GM21529 (cell line): ENCODE measurements around the gene DNM2.

Source experiments
- ATAC-seq: cut with Tn5 transposase; IDR thresholded peaks from one replicate; pipeline ENCODE4 v1.9.1; 2021; ENCODE audit not compliant: unreplicated experiment

Gene DNM2

DNA sequence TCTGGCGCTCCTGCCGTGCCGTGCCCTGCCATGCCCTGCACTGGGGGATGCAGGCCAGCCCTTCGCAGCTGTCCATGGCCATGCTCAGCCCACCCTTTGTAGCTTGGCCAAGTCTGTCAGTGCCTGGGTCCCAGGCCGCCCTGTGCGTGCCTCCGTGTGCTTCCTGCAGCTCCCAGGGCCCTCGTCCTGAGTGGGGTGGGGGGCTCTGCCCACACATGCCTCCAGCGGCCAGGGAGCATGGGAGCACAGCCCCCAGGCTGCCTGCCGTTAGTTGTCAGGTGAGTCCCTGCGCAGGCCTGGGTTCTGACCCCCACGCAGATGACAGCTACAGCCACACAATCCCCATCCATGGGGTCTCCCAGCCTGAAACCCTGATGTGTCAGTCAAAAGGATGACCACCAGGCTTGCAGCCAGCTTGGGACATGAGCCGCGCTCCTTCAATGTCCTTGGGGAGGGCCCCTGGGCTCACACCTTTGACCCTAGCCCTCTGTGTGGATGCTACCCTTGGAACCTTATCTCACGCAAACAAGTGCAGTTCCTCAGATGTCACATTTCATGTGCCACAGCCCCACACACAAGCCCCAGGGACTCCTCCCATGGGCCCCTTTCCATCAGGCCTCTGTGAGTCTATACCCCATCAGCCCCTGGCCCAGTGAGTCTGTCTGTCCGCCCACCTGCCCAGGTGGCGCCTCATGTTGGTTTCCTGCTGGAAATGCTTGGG lies 93.7 kb downstream of the DNM2 start:
- ATAC-seq: no peak

- no peak for ATAC-seq
These were observed 94.3 kb downstream of the DNM2 start for GRCh38 chr19:10812196-10812595.

GRCh38 chr19:10812902-10813404 lies 95.1 kb downstream of the DNM2 start:
- ATAC-seq: no peak

DNA sequence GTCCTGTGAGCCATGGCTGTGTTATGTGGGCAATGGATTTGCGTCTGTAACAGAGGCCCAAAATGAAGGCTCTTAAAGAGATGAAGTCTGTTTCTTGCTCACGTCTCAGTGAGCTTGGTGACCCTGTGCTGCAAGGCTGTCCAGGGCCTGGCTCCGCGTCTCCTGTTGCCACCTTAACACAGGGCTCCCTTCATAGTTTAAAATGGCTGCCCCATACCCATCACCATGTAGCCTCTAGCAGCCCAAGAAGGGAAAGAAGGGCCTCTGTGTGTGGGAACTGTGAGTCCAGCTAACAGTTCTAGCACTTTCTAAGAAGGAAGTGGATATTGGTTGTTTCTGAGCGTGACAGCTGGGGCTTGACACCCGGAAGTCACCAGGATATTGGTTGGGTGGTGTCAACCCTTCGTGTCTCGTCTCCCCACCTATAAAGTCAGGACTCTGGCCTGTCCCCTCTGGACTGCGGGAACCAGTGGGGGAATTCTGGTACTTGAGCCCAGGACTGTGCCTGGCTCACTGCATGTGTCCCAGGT lies 97.2 kb downstream of the DNM2 start:
- no peak for ATAC-seq

- ATAC-seq: no peak
These were observed 98.2 kb downstream of the DNM2 start for GRCh38 chr19:10815969-10816644.

DNA sequence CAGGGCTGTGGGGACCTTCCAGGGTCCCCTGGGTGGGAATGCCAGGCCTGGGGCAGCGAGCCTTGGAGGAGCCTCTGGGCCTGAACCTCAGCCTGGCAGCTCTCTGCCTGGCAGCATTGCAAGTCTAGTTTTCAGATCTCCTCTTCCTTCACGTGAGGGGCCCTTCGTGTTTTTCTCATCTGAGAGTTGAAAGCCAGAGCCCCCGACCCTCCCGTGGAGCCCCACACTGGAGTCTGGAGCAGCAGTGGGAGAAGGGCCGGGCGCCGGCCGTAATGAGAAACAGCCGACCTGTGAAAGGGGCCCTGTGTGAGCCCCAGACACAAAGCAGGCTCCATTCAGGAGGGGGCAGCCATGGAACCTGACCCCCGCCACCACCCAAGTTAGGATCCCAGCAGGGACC lies 98.8 kb downstream of the DNM2 start:
- no peak for ATAC-seq

- no peak for ATAC-seq
These were observed 99.6 kb downstream of the DNM2 start for GRCh38 chr19:10817291-10818038.

- ATAC-seq: no peak
These were observed 100.6 kb downstream of the DNM2 start for GRCh38 chr19:10818301-10819123.

DNA sequence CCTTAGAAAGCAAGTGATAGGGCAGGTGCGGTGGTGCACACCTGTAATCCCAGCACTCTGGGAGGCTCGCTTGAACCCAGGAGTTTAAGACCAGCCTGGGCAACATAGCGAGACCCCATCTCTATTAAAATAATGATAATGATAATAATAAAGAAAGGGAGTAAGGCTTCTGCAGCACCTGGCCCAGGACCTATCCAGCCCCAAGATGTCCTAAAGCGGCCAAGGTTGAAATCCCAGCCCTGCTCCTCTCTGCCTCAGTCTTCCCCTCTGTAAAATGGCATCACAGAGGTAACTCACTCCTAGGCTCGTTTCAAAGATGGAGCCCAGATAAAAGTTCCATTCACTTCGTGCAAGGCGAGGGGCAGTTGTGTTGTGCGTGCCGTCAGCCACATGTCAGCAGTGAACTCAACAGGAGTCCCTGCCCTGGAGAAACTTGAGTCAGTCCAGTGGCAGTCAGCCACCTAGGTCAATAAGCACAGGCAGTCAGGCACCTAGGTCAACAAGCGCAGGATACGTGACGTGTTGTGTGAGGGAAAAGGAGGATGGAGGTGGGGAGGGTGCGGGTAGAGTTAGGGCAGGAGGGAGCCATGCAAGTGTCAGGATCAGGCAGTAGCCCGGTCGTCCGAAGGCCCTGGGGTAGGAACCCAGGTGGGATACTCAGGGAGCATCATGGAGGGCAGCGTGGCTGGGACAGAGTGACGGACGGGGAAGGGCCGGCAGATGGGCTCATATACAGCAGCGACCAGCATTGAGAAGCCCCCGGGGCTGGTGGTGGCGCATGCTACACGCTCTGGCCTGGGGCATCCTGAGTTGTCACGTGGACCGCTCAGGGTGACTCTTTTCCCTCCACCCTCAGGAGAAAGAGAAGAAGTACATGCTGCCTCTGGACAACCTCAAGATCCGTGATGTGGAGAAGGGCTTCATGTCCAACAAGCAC lies 101.5 kb downstream of the DNM2 start:
- no peak for ATAC-seq

- ATAC-seq: no peak
These were observed 102.3 kb downstream of the DNM2 start for GRCh38 chr19:10820173-10820572.

DNA sequence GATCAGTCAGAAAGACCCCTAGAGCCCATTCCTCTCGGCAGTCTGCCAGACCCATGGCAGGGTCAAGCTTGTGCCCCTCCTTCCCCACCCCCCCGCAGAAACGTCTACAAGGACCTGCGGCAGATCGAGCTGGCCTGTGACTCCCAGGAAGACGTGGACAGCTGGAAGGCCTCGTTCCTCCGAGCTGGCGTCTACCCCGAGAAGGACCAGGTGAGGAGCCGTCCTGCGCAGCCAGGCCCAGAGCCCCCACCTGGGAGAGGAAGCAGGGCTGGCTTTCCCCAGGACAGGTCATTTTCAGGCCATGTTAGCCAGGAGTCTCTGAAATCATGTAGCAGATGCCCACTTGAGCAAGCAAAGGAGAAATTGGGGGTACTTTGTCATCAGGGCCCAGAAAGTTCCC lies 105.8 kb downstream of the DNM2 start:
- ATAC-seq: no peak

GRCh38 chr19:10826231-10826630 lies 108.4 kb downstream of the DNM2 start:
- ATAC-seq: no peak

DNA sequence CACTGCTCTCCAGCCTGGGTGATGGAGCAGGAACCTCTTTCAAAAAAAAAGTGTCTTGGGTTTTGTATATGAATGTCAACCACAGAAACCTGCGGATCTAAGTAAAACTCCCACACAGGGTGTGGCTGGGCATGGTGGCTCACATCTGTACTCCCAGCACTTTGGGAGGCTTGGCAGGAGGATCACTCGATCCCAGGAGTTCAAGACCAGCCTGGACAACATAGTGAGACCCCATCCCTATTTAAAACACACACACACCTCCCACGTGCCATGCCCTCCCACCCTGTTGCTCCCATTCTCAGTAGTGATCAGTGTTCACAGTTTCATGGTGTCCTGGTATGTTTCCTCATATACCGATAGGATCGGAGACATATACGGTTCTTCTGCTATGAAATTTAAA lies 109.0 kb downstream of the DNM2 start:
- no peak for ATAC-seq

GRCh38 chr19:10828981-10829821 lies 111.3 kb downstream of the DNM2 start:
- no peak for ATAC-seq

DNA sequence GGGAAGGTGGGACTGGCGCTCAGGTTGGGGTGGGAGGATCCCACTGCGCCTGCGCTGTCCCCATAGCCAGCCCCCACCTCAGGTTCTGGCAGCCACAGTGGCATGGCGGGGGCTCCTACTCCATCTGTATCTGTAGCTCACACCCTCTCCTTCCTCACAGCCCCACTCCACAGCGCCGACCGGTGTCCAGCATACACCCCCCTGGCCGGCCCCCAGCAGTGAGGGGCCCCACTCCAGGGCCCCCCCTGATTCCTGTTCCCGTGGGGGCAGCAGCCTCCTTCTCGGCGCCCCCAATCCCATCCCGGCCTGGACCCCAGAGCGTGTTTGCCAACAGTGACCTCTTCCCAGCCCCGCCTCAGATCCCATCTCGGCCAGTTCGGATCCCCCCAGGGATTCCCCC lies 112.1 kb downstream of the DNM2 start:
- no peak for ATAC-seq

GRCh38 chr19:10830370-10830769 lies 112.5 kb downstream of the DNM2 start:
- no peak for ATAC-seq

GRCh38 chr19:10830931-10831779 lies 113.3 kb downstream of the DNM2 start:
- no peak for ATAC-seq
